Measurements from ENCODE around the gene MAEA.
A peak's percentile ranks its signal among the peaks of the same experiment; 100 is the strongest.

MAEA gene

GRCh38 chr4:1249731-1250526 lies 39.8 kb upstream of the MAEA start:
- DNase-seq (ENCODE audit: low read depth), result peak; percentile 43

DNA sequence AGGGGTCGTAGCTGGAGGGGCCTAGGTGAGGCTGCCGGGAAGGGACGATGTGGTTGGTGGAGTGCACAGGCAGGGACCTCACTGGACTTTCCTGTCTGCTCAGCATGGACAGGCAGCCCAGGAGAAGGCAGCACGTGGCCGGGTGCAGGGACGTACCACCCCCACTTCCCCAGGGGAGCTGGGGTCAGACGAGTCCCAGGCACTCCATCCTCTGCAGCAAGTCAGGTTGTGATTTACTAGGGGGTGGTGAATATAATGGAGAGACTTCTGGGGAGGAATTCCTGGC lies 39.2 kb upstream of the MAEA start:
- no peak for DNase-seq (ENCODE audit: low read depth)

GRCh38 chr4:1250921-1251772 lies 38.5 kb upstream of the MAEA start:
- no peak for DNase-seq (ENCODE audit: low read depth)

GRCh38 chr4:1251773-1252066 lies 38.0 kb upstream of the MAEA start:
- no peak for DNase-seq (ENCODE audit: low read depth)

DNA sequence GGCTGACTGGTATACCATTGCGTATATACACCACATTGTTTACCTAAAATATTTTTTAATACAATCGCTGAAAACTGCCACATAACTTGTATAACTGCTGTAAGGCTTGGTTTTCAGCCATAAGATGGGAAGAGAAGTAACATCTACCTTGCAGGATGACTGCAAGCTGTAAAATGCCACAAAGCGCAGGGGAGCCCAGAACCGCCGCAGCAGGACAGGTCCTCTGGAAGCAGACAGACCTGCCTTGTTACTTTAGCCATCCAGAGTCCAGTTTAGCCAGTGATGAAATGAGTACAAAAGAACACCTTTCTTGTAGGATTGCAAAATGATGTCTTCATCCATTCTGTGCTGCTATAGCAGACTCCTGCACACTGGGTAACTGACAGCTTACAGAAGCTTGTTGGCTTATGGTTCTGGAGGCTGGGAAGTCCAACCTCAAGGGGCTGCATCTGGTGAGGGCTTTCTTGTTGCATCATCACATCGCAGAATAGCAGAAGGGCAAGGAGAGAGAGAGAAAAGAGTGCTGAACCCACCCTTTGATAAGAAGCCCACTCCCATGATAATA lies 36.7 kb upstream of the MAEA start:
- DNase-seq (ENCODE audit: low read depth), result no peak

- DNase-seq (ENCODE audit: low read depth), result no peak
Measured at GRCh38 chr4:1253831-1254230, 35.9 kb upstream of the MAEA start.

- DNase-seq (ENCODE audit: low read depth), result no peak
Measured at GRCh38 chr4:1255151-1255550, 34.5 kb upstream of the MAEA start.

GRCh38 chr4:1255699-1256098 lies 34.0 kb upstream of the MAEA start:
- DNase-seq (ENCODE audit: low read depth), result no peak

GRCh38 chr4:1258457-1258856 lies 31.2 kb upstream of the MAEA start:
- DNase-seq (ENCODE audit: low read depth), result no peak

GRCh38 chr4:1259966-1260365 lies 29.7 kb upstream of the MAEA start:
- DNase-seq (ENCODE audit: low read depth), result no peak

DNA sequence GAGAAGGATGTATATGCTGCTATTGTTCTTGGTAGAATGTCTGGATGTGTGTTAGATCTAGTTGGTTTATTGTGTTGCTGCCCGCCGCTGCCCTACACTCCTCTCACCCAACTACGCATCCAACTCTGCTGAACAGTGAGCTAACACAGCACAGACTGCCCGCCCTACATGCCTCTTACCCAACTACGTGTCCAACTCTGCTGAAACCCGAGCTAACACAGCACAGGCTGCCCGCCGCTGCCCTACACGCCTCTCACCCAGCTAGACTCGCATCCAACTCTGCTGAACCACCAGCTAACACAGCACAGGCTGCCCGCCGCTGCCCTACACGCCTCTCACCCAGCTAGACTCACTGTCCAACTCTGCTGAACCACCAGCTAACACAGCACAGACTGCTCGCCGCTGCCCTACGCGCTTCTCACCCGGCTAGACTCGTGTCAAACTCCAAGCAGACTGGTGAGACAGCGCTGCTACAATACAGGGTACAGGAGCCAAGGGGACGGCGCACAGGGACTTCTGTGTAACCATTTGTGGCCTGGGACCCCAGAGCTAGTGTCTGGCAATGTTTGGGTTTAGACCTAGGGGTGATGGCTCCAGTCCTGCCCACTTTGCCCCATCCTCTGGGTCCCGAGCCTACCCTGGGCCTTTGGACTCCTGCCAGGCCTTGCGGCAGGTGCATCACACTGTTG lies 29.1 kb upstream of the MAEA start:
- no peak for DNase-seq (ENCODE audit: low read depth)

DNA sequence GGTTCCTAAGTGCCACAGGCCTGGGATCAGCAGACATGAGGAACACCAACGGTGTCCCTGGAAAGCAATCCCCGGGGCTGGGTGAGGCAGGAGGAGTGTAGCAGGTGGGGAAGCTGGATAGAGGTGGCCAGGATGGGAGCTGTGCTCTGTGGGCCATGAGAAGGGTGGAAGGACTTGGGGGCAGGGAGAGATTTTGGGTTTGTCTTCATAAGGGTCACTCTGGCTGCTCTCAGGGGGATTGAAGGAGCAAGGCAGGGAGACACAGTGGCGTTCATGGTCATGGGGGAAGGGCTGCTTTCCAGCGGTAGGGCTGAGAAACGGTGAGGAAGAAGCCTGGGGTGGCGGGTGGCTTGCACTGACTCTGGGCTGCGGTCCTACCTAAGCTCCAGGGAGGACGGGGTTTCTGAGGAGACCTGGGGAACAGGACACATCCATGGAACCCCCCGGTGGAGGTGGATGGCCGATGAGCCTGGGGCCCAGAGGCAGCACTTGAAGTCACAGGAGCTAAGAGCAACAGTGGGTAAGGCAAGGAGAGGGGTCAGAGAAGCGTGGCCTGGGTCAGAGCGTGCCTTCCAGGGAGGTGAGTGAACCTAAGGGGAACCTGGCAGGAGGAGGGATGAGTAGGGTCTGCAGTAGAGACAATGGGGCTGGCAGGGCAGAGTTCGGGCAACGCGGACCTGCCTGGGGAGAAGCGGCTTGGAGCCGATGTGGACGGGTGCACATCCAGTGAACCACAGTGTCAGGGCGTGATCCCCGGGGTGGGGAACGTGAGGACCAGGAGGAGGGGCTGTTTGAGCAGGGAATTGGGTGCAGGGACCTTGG lies 28.4 kb upstream of the MAEA start:
- DNase-seq (ENCODE audit: low read depth), result no peak

- no peak for DNase-seq (ENCODE audit: low read depth)
Measured at GRCh38 chr4:1264942-1265341, 24.7 kb upstream of the MAEA start.

DNA sequence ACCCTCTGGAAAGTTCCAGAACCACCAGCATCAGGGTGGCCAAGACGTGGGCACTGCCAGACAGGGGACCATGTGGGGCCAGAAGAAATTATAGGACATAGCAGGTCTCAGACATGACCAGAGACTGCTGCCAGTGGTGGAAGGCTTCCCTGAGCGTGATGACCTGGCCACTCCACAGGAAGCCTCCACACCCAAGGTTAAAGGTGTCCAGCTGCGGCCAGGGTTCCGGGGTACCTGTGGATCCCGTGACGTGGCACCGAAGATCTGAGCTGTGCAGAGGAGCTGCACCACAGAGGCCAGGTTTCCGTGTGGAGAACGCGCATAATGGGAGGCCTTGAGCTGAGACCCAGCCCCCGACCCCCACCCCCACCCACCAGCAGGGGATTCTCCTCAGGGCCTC lies 24.3 kb upstream of the MAEA start:
- no peak for DNase-seq (ENCODE audit: low read depth)

GRCh38 chr4:1266881-1267763 lies 22.6 kb upstream of the MAEA start:
- DNase-seq (ENCODE audit: low read depth), result no peak

GRCh38 chr4:1269209-1269608 lies 20.5 kb upstream of the MAEA start:
- DNase-seq (ENCODE audit: low read depth), result no peak

DNA sequence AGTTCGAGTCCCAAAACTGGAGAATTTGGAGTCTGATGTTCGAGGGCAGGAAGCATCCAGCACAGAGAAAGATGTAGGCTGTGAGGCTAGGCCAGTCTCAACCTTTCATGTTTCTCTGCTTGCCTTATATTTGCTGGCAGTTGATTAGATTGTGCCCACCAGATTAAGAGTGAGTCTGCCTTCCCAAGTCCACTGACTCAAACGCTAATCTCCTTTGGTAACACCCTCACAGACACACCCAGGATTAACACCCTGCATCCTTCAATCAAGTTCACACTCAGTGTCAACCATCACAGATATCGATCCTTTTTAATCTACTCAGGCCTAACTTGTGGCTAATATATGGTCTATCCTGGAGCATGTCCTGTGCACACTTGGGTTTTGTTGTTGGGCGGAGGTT lies 18.0 kb upstream of the MAEA start:
- DNase-seq (ENCODE audit: low read depth), result no peak

DNA sequence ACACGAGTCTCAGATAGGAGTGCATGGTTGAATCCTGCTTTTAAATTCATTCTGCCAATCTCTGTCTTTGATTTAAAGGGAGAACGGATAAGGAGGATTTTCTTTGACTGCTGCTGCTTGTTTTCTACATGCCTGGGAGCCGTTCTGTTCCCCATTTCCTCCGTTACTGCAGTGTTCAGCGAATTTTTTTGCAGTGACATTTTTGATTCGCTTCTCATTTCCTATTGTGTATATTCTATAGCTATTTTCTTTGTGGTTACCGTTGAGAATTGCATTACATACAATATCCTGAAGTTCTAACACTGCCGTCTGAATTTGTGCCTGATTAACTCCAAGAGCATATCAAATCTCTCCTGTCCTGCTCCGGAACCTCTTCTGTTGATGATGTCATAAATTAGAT lies 14.8 kb upstream of the MAEA start:
- no peak for DNase-seq (ENCODE audit: low read depth)

- DNase-seq (ENCODE audit: low read depth), result no peak
Measured at GRCh38 chr4:1276984-1277383, 12.7 kb upstream of the MAEA start.

DNA sequence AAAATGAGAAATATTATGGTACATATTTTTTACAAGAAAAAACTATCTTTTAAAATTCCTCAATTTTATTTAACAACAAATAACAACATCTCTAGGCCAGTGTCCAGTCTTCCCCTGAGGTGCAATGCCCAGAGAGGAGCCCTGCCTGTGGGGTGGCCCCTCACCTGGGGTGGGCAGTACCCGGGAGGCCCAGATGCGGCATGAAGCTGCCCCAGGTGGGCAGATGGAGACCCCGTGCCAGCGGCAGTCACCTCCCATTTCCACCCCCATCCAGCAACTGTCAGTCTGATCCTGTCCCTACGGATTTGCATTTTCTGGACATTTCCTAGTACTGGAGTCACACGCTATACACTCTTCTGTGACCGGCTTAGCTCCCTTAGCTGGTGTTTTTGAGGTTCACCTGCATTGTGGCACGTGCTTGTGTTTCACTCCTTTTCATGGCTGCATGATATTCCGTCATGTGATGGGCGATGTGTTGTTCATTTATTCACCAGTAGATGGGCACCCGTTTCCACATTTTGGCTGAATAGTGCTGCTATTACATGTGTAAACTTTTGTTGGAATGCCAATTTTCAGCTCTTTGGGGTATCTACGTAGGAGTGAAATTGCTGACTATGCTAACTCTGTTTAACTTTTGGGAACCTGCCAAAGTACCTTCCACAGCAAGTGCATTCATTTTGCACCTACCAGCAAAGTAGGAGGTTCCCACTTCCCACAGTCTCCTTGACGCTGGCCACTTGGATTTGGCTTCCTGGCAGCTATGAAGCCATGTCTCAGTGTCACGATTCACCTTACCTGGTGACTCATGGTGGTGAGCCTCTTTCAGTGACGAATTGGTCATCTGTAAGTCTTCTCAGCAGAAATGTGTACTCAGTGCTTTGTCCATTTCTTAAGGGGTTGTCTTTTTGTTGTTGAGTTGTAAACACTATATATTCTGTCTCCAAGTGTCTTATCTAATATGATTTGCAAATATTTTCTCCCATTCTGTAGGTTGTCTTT lies 11.7 kb upstream of the MAEA start:
- no peak for DNase-seq (ENCODE audit: low read depth)

Measured in activated T-cell treated with anti-CD3 and anti-CD28 coated beads for 24 hours (primary cell).